HL-60 (cell line): Measurements from ENCODE around the gene GRB10.

Experiments
- DNase-seq, 2 experiments: peaks; one replicate each; pipeline ENCODE4 v3.0.0-alpha.2; 2010 to 2020; ENCODE audit warnings: low read depth in 1 of 2, low spot score in 1 of 2
- H3K27ac ChIP-seq: fragments of 250-450 bp; sonication (Bioruptor Pico); replicated peaks from 2 replicates; pipeline ENCODE4 v1.5.1; 2020; ENCODE audit warnings: mild to moderate bottlenecking, moderate library complexity
- H3K27me3 ChIP-seq: fragments of 250-450 bp; sonication (Bioruptor Pico); 2 replicates; pipeline ENCODE4 v1.5.1; 2021; ENCODE audit warnings: mild to moderate bottlenecking, moderate library complexity; ENCODE audit not compliant: insufficient read depth, poor library complexity, severe bottlenecking
- H3K4me3 ChIP-seq: replicated peaks from 2 replicates; pipeline ENCODE4 v1.5.1; 2011; ENCODE audit warnings: mild to moderate bottlenecking, control low read depth, low read length; ENCODE audit not compliant: insufficient read depth
- GABPA ChIP-seq: IDR thresholded peaks from 2 replicates; pipeline ENCODE4 v1.6.1; 2012; ENCODE audit warnings: low read depth
- POLR2AphosphoS5 ChIP-seq: IDR thresholded peaks from 2 replicates; pipeline ENCODE4 v1.6.1; 2012; ENCODE audit warnings: low read depth
- REST ChIP-seq: IDR thresholded peaks from 2 replicates; pipeline ENCODE4 v1.6.1; 2012; ENCODE audit warnings: low read depth; ENCODE audit not compliant: insufficient replicate concordance
- SPI1 ChIP-seq: IDR thresholded peaks from 2 replicates; pipeline ENCODE4 v1.6.1; 2012; ENCODE audit warnings: low read depth, mild to moderate bottlenecking, borderline replicate concordance
- TF ChIP-seq, protein P1 (sequence below): IDR thresholded peaks from one replicate; pipeline ENCODE4 v1.5.1; 2011; ENCODE audit warnings: low read length, control low read depth, inconsistent platforms; ENCODE audit not compliant: insufficient read depth

The GRB10 gene

GRCh38 chr7:50660040-50660829 lies 122.5 kb downstream of the GRB10 start:
- Histone ChIP-seq H3K27me3 (no peaks in the 10 kb centered on the region), H3K4me3 (no peak overlapping the region), H3K27ac (peak overlapping the region; percentile 26)
- TF ChIP-seq SPI1 = peak; percentile 93
- TF ChIP-seq, protein P1, sequence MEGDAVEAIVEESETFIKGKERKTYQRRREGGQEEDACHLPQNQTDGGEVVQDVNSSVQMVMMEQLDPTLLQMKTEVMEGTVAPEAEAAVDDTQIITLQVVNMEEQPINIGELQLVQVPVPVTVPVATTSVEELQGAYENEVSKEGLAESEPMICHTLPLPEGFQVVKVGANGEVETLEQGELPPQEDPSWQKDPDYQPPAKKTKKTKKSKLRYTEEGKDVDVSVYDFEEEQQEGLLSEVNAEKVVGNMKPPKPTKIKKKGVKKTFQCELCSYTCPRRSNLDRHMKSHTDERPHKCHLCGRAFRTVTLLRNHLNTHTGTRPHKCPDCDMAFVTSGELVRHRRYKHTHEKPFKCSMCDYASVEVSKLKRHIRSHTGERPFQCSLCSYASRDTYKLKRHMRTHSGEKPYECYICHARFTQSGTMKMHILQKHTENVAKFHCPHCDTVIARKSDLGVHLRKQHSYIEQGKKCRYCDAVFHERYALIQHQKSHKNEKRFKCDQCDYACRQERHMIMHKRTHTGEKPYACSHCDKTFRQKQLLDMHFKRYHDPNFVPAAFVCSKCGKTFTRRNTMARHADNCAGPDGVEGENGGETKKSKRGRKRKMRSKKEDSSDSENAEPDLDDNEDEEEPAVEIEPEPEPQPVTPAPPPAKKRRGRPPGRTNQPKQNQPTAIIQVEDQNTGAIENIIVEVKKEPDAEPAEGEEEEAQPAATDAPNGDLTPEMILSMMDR = no peak
- no peak for TF ChIP-seq REST
- no peak for TF ChIP-seq GABPA
- TF ChIP-seq POLR2AphosphoS5 = peak; percentile 86
- DNase-seq = peak; percentile 86 to 87

GRCh38 chr7:50659329-50659965 lies 123.2 kb downstream of the GRB10 start:
- Histone ChIP-seq H3K27me3 (no peaks in the 10 kb centered on the region), H3K27ac (peak overlapping the region; percentile 26)

More at GRCh38 chr7:50659329-50659965, 123.2 kb downstream of the GRB10 start:
- no peak overlapping the region for H3K4me3 ChIP-seq
- DNase-seq = no peak
- TF ChIP-seq GABPA = no peak
- TF ChIP-seq, protein P1 = no peak
- no peak for TF ChIP-seq SPI1
- no peak for TF ChIP-seq POLR2AphosphoS5
- no peak for TF ChIP-seq REST
